ENCODE data around the gene DTNB. TPM values are rescaled to one million over a fixed set of nuclear protein-coding genes. Genes with fewer than 3 reads are reported as not detected.
A peak's percentile ranks its signal among the peaks of the same experiment; 100 is the strongest.

Gene DTNB
- total and polyA plus RNA-seq, 2 donors (not counting 1 experiment from before 2014, with no cell fraction given) = 5.1 to 5.4 TPM

DNA sequence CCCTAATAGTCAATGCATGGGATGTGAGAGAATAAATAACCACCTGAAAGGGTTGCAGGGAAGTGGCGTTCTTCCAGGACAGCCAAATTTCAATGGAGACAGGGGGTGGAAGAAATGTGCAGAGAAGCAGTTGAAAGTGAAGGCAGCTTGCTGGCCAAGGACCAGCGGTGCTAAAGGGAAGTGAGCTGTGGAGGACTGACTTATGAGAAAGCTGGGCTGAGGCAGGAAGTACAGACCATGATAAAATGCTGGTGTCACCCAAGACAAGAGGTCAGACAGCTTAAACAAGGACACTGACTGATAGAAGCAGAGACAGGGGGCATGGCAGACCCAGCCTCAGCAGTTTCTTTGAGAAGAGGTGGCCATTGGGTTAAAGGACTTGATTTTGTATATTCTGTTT lies 106.7 kb downstream of the DTNB start:
- H3K4me2 ChIP-seq (ENCODE audit: extremely low read depth, insufficient read depth, low read length) = no peak overlapping the region
- peak in 1 of 2 donors; percentile 59 for DNase-seq (ENCODE audit: low read depth in 2 of 2)
- no peak overlapping the region for H2AFZ ChIP-seq (ENCODE audit: low read length)
- H3K36me3 ChIP-seq (ENCODE audit: control insufficient read depth, insufficient read depth, low read length) = no peaks in the 10 kb centered on the region
- H3K4me1 ChIP-seq (ENCODE audit: control insufficient read depth, extremely low read depth, insufficient read depth, low read length) = no peaks in the 10 kb centered on the region
- no peaks in the 10 kb centered on the region for H4K20me1 ChIP-seq (ENCODE audit: control insufficient read depth, extremely low read depth, insufficient read depth, low read length)
- H3K9ac ChIP-seq (ENCODE audit: insufficient read depth, low read length) = no peak overlapping the region
- H3K4me3 ChIP-seq (replicated peaks in 1 of 4; ENCODE audit: control extremely low read depth in 1 of 4, insufficient read depth in 1 of 4, low read depth in 3 of 4, low read length in 4 of 4) = no peak overlapping the region
- no peaks in the 10 kb centered on the region for H3K27me3 ChIP-seq (ENCODE audit: control insufficient read depth, insufficient read depth, low read length)
- TF ChIP-seq, protein P1, sequence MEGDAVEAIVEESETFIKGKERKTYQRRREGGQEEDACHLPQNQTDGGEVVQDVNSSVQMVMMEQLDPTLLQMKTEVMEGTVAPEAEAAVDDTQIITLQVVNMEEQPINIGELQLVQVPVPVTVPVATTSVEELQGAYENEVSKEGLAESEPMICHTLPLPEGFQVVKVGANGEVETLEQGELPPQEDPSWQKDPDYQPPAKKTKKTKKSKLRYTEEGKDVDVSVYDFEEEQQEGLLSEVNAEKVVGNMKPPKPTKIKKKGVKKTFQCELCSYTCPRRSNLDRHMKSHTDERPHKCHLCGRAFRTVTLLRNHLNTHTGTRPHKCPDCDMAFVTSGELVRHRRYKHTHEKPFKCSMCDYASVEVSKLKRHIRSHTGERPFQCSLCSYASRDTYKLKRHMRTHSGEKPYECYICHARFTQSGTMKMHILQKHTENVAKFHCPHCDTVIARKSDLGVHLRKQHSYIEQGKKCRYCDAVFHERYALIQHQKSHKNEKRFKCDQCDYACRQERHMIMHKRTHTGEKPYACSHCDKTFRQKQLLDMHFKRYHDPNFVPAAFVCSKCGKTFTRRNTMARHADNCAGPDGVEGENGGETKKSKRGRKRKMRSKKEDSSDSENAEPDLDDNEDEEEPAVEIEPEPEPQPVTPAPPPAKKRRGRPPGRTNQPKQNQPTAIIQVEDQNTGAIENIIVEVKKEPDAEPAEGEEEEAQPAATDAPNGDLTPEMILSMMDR (conservative IDR thresholded peaks at IDR 0.05 in 1 of 2, IDR thresholded peaks at IDR 0.05 in 1 of 2; ENCODE audit: low read depth in 1 of 2, low read length in 2 of 2) = no peak
- TF ChIP-seq EZH2 (IDR thresholded peaks at IDR 0.05; ENCODE audit: low read length, missing control alignments) = no peak
- H3K79me2 ChIP-seq (ENCODE audit: control insufficient read depth, insufficient read depth, low read length) = no peaks in the 10 kb centered on the region
- no peak overlapping the region for H3K27ac ChIP-seq (ENCODE audit: insufficient read depth, low read length)
- H3K9me3 ChIP-seq (ENCODE audit: control insufficient read depth, insufficient read depth, low read depth, low read length) = no peaks in the 10 kb centered on the region

DNA sequence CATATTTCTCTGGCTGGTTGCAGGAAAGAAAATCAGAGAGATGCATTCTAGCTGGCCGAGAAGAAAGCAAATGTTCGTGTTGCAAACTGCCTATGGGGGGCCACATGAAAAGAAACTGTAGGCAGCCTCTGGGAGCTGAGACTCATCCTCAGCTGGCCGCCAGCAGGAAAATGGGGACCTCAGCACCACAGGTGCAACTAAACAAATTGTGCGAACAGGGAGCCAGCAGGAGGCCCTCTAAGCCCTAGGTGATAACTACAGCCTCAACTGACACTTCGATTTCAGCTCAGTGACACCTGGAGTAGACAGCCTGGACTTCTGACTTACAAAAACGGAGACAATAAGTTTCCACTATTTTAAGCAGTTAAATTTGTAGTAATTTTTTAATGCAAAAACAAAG lies 107.3 kb downstream of the DTNB start:
- Histone ChIP-seq H3K9me3 (ENCODE audit: control insufficient read depth, insufficient read depth, low read depth, low read length) (no peaks in the 10 kb centered on the region), H3K79me2 (ENCODE audit: control insufficient read depth, insufficient read depth, low read length) (no peaks in the 10 kb centered on the region), H4K20me1 (ENCODE audit: control insufficient read depth, extremely low read depth, insufficient read depth, low read length) (no peaks in the 10 kb centered on the region), H3K4me1 (ENCODE audit: control insufficient read depth, extremely low read depth, insufficient read depth, low read length) (no peaks in the 10 kb centered on the region), H3K36me3 (ENCODE audit: control insufficient read depth, insufficient read depth, low read length) (no peaks in the 10 kb centered on the region), H3K4me3 (replicated peaks in 1 of 4; ENCODE audit: control extremely low read depth in 1 of 4, insufficient read depth in 1 of 4, low read depth in 3 of 4, low read length in 4 of 4) (no peak overlapping the region), H2AFZ (ENCODE audit: low read length) (no peak overlapping the region), H3K27ac (ENCODE audit: insufficient read depth, low read length) (no peak overlapping the region), H3K27me3 (ENCODE audit: control insufficient read depth, insufficient read depth, low read length) (no peaks in the 10 kb centered on the region), H3K9ac (ENCODE audit: insufficient read depth, low read length) (no peak overlapping the region), H3K4me2 (ENCODE audit: extremely low read depth, insufficient read depth, low read length) (no peak overlapping the region)
- DNase-seq (ENCODE audit: low read depth in 2 of 2) = no peak
- no peak for TF ChIP-seq EZH2 (IDR thresholded peaks at IDR 0.05; ENCODE audit: low read length, missing control alignments)
- TF ChIP-seq, protein P1 (conservative IDR thresholded peaks at IDR 0.05 in 1 of 2, IDR thresholded peaks at IDR 0.05 in 1 of 2; ENCODE audit: low read depth in 1 of 2, low read length in 2 of 2) = no peak

DNA sequence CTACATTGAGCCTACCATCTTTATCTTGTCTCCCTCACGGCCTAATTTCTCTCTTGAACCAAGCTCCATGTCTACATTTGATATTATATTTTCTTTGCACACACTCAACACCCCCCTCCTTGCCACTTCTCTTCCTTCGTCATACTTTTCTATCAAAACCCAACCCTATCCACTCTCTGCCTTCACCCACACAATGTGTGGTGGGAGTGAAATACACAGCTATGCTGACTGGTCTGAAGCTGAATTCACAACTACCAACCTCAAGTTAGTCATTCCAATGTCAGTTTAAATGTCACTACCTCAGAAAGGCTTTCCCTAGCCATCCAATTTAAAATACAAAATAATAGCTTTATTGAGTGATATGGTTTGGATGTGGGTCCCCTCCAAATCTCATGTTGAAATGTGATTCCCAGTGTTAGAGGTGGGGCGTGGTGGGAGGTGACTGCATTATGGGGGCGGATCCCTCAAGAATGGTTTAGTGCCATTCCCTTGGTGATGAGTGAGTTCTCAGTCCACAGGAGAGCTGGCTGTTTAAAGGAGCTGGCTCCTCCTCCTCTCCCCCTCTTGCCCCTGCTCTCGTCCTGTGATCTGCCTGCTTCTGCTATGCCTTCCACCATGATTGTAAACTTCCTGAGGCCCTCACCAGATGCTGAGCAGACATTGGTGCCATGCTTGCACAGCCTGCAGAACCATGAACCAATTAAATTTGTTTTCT lies 112.1 kb downstream of the DTNB start:
- Histone ChIP-seq H3K4me2 (ENCODE audit: extremely low read depth, insufficient read depth, low read length) (no peak overlapping the region), H4K20me1 (ENCODE audit: control insufficient read depth, extremely low read depth, insufficient read depth, low read length) (no peaks in the 10 kb centered on the region), H3K9me3 (ENCODE audit: control insufficient read depth, insufficient read depth, low read depth, low read length) (no peaks in the 10 kb centered on the region), H3K36me3 (ENCODE audit: control insufficient read depth, insufficient read depth, low read length) (no peaks in the 10 kb centered on the region), H2AFZ (ENCODE audit: low read length) (no peak overlapping the region), H3K79me2 (ENCODE audit: control insufficient read depth, insufficient read depth, low read length) (no peaks in the 10 kb centered on the region), H3K9ac (ENCODE audit: insufficient read depth, low read length) (no peak overlapping the region), H3K4me3 (replicated peaks in 1 of 4; ENCODE audit: control extremely low read depth in 1 of 4, insufficient read depth in 1 of 4, low read depth in 3 of 4, low read length in 4 of 4) (no peak overlapping the region), H3K27me3 (ENCODE audit: control insufficient read depth, insufficient read depth, low read length) (no peaks in the 10 kb centered on the region), H3K4me1 (ENCODE audit: control insufficient read depth, extremely low read depth, insufficient read depth, low read length) (no peaks in the 10 kb centered on the region), H3K27ac (ENCODE audit: insufficient read depth, low read length) (no peak overlapping the region)
- no peak for DNase-seq (ENCODE audit: low read depth in 2 of 2)
- TF ChIP-seq EZH2 (IDR thresholded peaks at IDR 0.05; ENCODE audit: low read length, missing control alignments) = no peak
- TF ChIP-seq, protein P1 (conservative IDR thresholded peaks at IDR 0.05 in 1 of 2, IDR thresholded peaks at IDR 0.05 in 1 of 2; ENCODE audit: low read depth in 1 of 2, low read length in 2 of 2) = no peak

All from fibroblast of lung (primary cell).